ENCODE measurements around the gene INPP5A.
"Not testable (repeated sequence)": the region's sequence is repeated elsewhere in the genome, so short reads cannot be mapped to it uniquely, and the experiment has no call there.

Gene INPP5A

GRCh38 chr10:132550366-132551092 is 12.9 kb downstream of the INPP5A start:
- H3K4me3 ChIP-seq (ENCODE audit: low read length) = no peak overlapping the region
- no peak overlapping the region for H3K27ac ChIP-seq (ENCODE audit: low read length)
- no peak for TF ChIP-seq EZH2phosphoT487 (IDR thresholded peaks at IDR 0.05; ENCODE audit: low read length)
- no peak for TF ChIP-seq EZH2 (optimal IDR thresholded peaks at IDR 0.05; ENCODE audit: low read depth, low read length)
- TF ChIP-seq CTCF (IDR thresholded peaks at IDR 0.05; ENCODE audit: low read length) = no peak
- no peaks in the 10 kb centered on the region for H3K9me3 ChIP-seq (replicated peaks; ENCODE audit: insufficient read depth, low read length)
- no peaks in the 10 kb centered on the region for H3K27me3 ChIP-seq (replicated peaks; ENCODE audit: insufficient read depth, low read length)
- H3F3A ChIP-seq (ENCODE audit: insufficient read depth, low read length) = no peaks in the 10 kb centered on the region
- peaks cover 5% of the 10 kb centered on the region; the same call in 1 of the 2 replicates for H3K79me2 ChIP-seq (ENCODE audit: low read length)
- no peaks in the 10 kb centered on the region for H3K9me2 ChIP-seq (replicated peaks; ENCODE audit: insufficient read depth, low read length)
- no peaks in the 10 kb centered on the region for H3K4me1 ChIP-seq (ENCODE audit: low read length)
- H3K4me2 ChIP-seq (ENCODE audit: low read depth, low read length) = no peak overlapping the region
- no peak overlapping the region for H3K9ac ChIP-seq (ENCODE audit: low read length)
- DNase-seq = no peak
- H4K20me1 ChIP-seq (ENCODE audit: insufficient read depth, low read length) = no peaks in the 10 kb centered on the region
- no peaks in the 10 kb centered on the region for H3K36me3 ChIP-seq (replicated peaks; ENCODE audit: insufficient read depth, low read length)
- H2AFZ ChIP-seq (ENCODE audit: low read length) = no peak overlapping the region

GRCh38 chr10:132551093-132551807 is 13.7 kb downstream of the INPP5A start:
- Histone ChIP-seq H3K27ac (ENCODE audit: low read length) (no peak overlapping the region), H3K9me2 (replicated peaks; ENCODE audit: insufficient read depth, low read length) (no peaks in the 10 kb centered on the region), H3F3A (ENCODE audit: insufficient read depth, low read length) (no peaks in the 10 kb centered on the region), H3K79me2 (ENCODE audit: low read length) (0 out of 2 replicates have a peak, but pooled peaks cover 4% of the 10 kb centered on the region), H3K4me1 (ENCODE audit: low read length) (no peaks in the 10 kb centered on the region), H3K9ac (ENCODE audit: low read length) (no peak overlapping the region), H3K4me3 (ENCODE audit: low read length) (no peak overlapping the region), H3K36me3 (replicated peaks; ENCODE audit: insufficient read depth, low read length) (no peaks in the 10 kb centered on the region), H3K4me2 (ENCODE audit: low read depth, low read length) (no peak overlapping the region), H3K27me3 (replicated peaks; ENCODE audit: insufficient read depth, low read length) (no peaks in the 10 kb centered on the region), H4K20me1 (ENCODE audit: insufficient read depth, low read length) (no peaks in the 10 kb centered on the region), H2AFZ (ENCODE audit: low read length) (no peak overlapping the region), H3K9me3 (replicated peaks; ENCODE audit: insufficient read depth, low read length) (no peaks in the 10 kb centered on the region)
- DNase-seq = no peak
- no peak for TF ChIP-seq EZH2phosphoT487 (IDR thresholded peaks at IDR 0.05; ENCODE audit: low read length)
- no peak for TF ChIP-seq CTCF (IDR thresholded peaks at IDR 0.05; ENCODE audit: low read length)
- no peak for TF ChIP-seq EZH2 (optimal IDR thresholded peaks at IDR 0.05; ENCODE audit: low read depth, low read length)

- no peaks in the 10 kb centered on the region for H3F3A ChIP-seq (ENCODE audit: insufficient read depth, low read length)
- H3K27ac ChIP-seq (ENCODE audit: low read length) = no peak overlapping the region
- H3K4me3 ChIP-seq (ENCODE audit: low read length) = no peak overlapping the region
- H3K9ac ChIP-seq (ENCODE audit: low read length) = no peak overlapping the region
- no peak overlapping the region for H3K4me2 ChIP-seq (ENCODE audit: low read depth, low read length)
- no peaks in the 10 kb centered on the region for H3K9me2 ChIP-seq (replicated peaks; ENCODE audit: insufficient read depth, low read length)
- H3K79me2 ChIP-seq (ENCODE audit: low read length) = 0 out of 2 replicates have a peak, but pooled peaks cover 4% of the 10 kb centered on the region
- H3K27me3 ChIP-seq (replicated peaks; ENCODE audit: insufficient read depth, low read length) = no peaks in the 10 kb centered on the region
- no peaks in the 10 kb centered on the region for H4K20me1 ChIP-seq (ENCODE audit: insufficient read depth, low read length)
- DNase-seq = no peak
- no peak overlapping the region for H2AFZ ChIP-seq (ENCODE audit: low read length)
- TF ChIP-seq EZH2 (optimal IDR thresholded peaks at IDR 0.05; ENCODE audit: low read depth, low read length) = no peak
- no peak for TF ChIP-seq EZH2phosphoT487 (IDR thresholded peaks at IDR 0.05; ENCODE audit: low read length)
- no peak for TF ChIP-seq CTCF (IDR thresholded peaks at IDR 0.05; ENCODE audit: low read length)
- no peaks in the 10 kb centered on the region for H3K36me3 ChIP-seq (replicated peaks; ENCODE audit: insufficient read depth, low read length)
- no peaks in the 10 kb centered on the region for H3K9me3 ChIP-seq (replicated peaks; ENCODE audit: insufficient read depth, low read length)
- H3K4me1 ChIP-seq (ENCODE audit: low read length) = no peaks in the 10 kb centered on the region
Observed at GRCh38 chr10:132551808-132552130, 14.2 kb downstream of the INPP5A start.

- H3K79me2 ChIP-seq (ENCODE audit: low read length); H3K36me3 ChIP-seq (replicated peaks; ENCODE audit: insufficient read depth, low read length); H3K27ac ChIP-seq (ENCODE audit: low read length); H3F3A ChIP-seq (ENCODE audit: insufficient read depth, low read length); H3K27me3 ChIP-seq (replicated peaks; ENCODE audit: insufficient read depth, low read length); H4K20me1 ChIP-seq (ENCODE audit: insufficient read depth, low read length); H3K4me3 ChIP-seq (ENCODE audit: low read length); H3K9me3 ChIP-seq (replicated peaks; ENCODE audit: insufficient read depth, low read length); H2AFZ ChIP-seq (ENCODE audit: low read length); H3K4me1 ChIP-seq (ENCODE audit: low read length); H3K9me2 ChIP-seq (replicated peaks; ENCODE audit: insufficient read depth, low read length); H3K9ac ChIP-seq (ENCODE audit: low read length); H3K4me2 ChIP-seq (ENCODE audit: low read depth, low read length); DNase-seq: not testable (repeated sequence)
Observed at GRCh38 chr10:132552635-132553034, 15.0 kb downstream of the INPP5A start.

- H3K27me3 ChIP-seq (replicated peaks; ENCODE audit: insufficient read depth, low read length); H3K79me2 ChIP-seq (ENCODE audit: low read length); H2AFZ ChIP-seq (ENCODE audit: low read length); H3K27ac ChIP-seq (ENCODE audit: low read length); DNase-seq; H3F3A ChIP-seq (ENCODE audit: insufficient read depth, low read length); H3K9me2 ChIP-seq (replicated peaks; ENCODE audit: insufficient read depth, low read length); H4K20me1 ChIP-seq (ENCODE audit: insufficient read depth, low read length); H3K4me3 ChIP-seq (ENCODE audit: low read length); H3K4me1 ChIP-seq (ENCODE audit: low read length); H3K9ac ChIP-seq (ENCODE audit: low read length); H3K4me2 ChIP-seq (ENCODE audit: low read depth, low read length); H3K9me3 ChIP-seq (replicated peaks; ENCODE audit: insufficient read depth, low read length); H3K36me3 ChIP-seq (replicated peaks; ENCODE audit: insufficient read depth, low read length): not testable (repeated sequence)
Observed at GRCh38 chr10:132553568-132553967, 16.0 kb downstream of the INPP5A start.
